Liver (tissue), 9 donors: ENCODE measurements around the gene BIRC7. TPM values are rescaled to one million over a fixed set of nuclear protein-coding genes. Genes with fewer than 3 reads are reported as not detected.

ENCODE experiments used
- DNase-seq: peaks from one replicate; pipeline ENCODE4 v3.0.0-alpha.2; 2017; ENCODE audit warnings: low spot score
- H3K27ac ChIP-seq, 2 donors: one replicate each; pipeline ENCODE4 v1.7.0; 2013; ENCODE audit warnings: inconsistent platforms in 2 of 2, low read length in 2 of 2, control low read depth in 1 of 2, low read depth in 1 of 2, mild to moderate bottlenecking in 1 of 2
- H3K27me3 ChIP-seq, 4 donors: one replicate each; pipeline versions ENCODE4 v1.6.1 to v1.7.0; 2013; ENCODE audit warnings: low read length in 3 of 4, inconsistent platforms in 1 of 4, mild to moderate bottlenecking in 1 of 4, moderate library complexity in 1 of 4; ENCODE audit not compliant: control insufficient read depth in 4 of 4, insufficient read depth in 4 of 4
- H3K36me3 ChIP-seq, 4 donors: one replicate each; pipeline versions ENCODE4 v1.6.1 to v1.7.0; 2013; ENCODE audit warnings: low read length in 3 of 4, mild to moderate bottlenecking in 3 of 4, low read depth in 1 of 4, moderate library complexity in 1 of 4; ENCODE audit not compliant: control insufficient read depth in 4 of 4, insufficient read depth in 3 of 4
- H3K4me1 ChIP-seq, 4 donors: one replicate each; pipeline versions ENCODE4 v1.6.1 to v1.7.0; 2013; ENCODE audit warnings: low read length in 3 of 4, mild to moderate bottlenecking in 3 of 4, moderate library complexity in 1 of 4; ENCODE audit not compliant: control insufficient read depth in 4 of 4, insufficient read depth in 4 of 4
- H3K4me3 ChIP-seq, 3 donors: one replicate each; pipeline versions ENCODE4 v1.6.1 to v1.7.0; 2013; ENCODE audit warnings: low read length in 3 of 3, control low read depth in 1 of 3, low read depth in 1 of 3, mild to moderate bottlenecking in 1 of 3
- H3K9ac ChIP-seq, 2 donors: one replicate each; pipeline ENCODE4 v1.7.0; 2013; ENCODE audit warnings: low read length in 2 of 2, mild to moderate bottlenecking in 2 of 2, moderate library complexity in 2 of 2, control low read depth in 1 of 2, low read depth in 1 of 2
- H3K9me3 ChIP-seq, 4 donors: one replicate each; pipeline versions ENCODE4 v1.6.1 to v1.7.0; 2013; ENCODE audit warnings: low read length in 3 of 4; ENCODE audit not compliant: control insufficient read depth in 4 of 4
- CTCF ChIP-seq: fragments of 150-350 bp; IDR thresholded peaks from 2 replicates; pipeline ENCODE4 v1.5.1; 2017; ENCODE audit warnings: improper control_type of control experiment, low read depth, low read length; ENCODE audit not compliant: missing input control
- EGR1 ChIP-seq, 2 donors: IDR thresholded peaks; 2 replicates each; pipeline ENCODE4 v1.6.1; 2016 to 2018; ENCODE audit warnings: antibody characterized with exemption in 2 of 2, low read depth in 2 of 2
- FOXA1 ChIP-seq: IDR thresholded peaks from 2 replicates; pipeline ENCODE4 v1.6.1; 2016; ENCODE audit warnings: antibody characterized with exemption
- HNF4A ChIP-seq, 2 donors: conservative IDR thresholded peaks; 2 replicates each; pipeline ENCODE4 v1.6.1; 2016; ENCODE audit warnings: antibody characterized with exemption in 2 of 2, mild to moderate bottlenecking in 2 of 2
- HNF4G ChIP-seq: IDR thresholded peaks from 2 replicates; pipeline ENCODE4 v1.6.1; 2016; ENCODE audit warnings: antibody characterized with exemption
- JUND ChIP-seq, 2 donors: IDR thresholded peaks; 2 replicates each; pipeline ENCODE4 v1.6.1; 2016; ENCODE audit warnings: antibody characterized with exemption in 2 of 2
- MAX ChIP-seq: IDR thresholded peaks from 2 replicates; pipeline ENCODE4 v1.6.1; 2016; ENCODE audit warnings: antibody characterized with exemption
- NR2F2 ChIP-seq: IDR thresholded peaks from 2 replicates; pipeline ENCODE4 v1.6.1; 2016; ENCODE audit warnings: antibody characterized with exemption
- RAD21 ChIP-seq, 2 donors: IDR thresholded peaks; 2 replicates each; pipeline ENCODE4 v1.6.1; 2016; ENCODE audit warnings: antibody characterized with exemption in 2 of 2, mild to moderate bottlenecking in 2 of 2
- REST ChIP-seq: IDR thresholded peaks from 2 replicates; pipeline ENCODE4 v1.6.1; 2016; ENCODE audit warnings: antibody characterized with exemption, mild to moderate bottlenecking
- RXRA ChIP-seq, 2 donors: IDR thresholded peaks; 2 replicates each; pipeline ENCODE4 v1.6.1; 2017 to 2018; ENCODE audit warnings: antibody characterized with exemption in 2 of 2, mild to moderate bottlenecking in 1 of 2
- SP1 ChIP-seq: IDR thresholded peaks from 2 replicates; pipeline ENCODE4 v1.6.1; 2018; ENCODE audit warnings: antibody characterized with exemption, mild to moderate bottlenecking
- YY1 ChIP-seq: IDR thresholded peaks from 2 replicates; pipeline ENCODE4 v1.6.1; 2016; ENCODE audit warnings: antibody characterized with exemption, mild to moderate bottlenecking
- ZBTB33 ChIP-seq: IDR thresholded peaks from 2 replicates; pipeline ENCODE4 v1.6.1; 2016; ENCODE audit warnings: antibody characterized with exemption
- WGBS: extraction: QIAGEN DNeasy Blood & Tissue Kit; methylation state at CpG from one replicate; pipeline ENCODE4 v1.1.7; 2013; 5-methylcytosine and 5-hydroxymethylcytosine counted together
- polyA plus RNA-seq, 2 donors: library from polyadenylated mRNA; stranded (reverse) in 1 of 2; unstranded in 1 of 2; fragments of 200-250 nt in 1 of 2; fragments of >200 nt in 1 of 2; fragmentation: Nextera tagmentation in 1 of 2; extraction: Ambion mirVana in 1 of 2; gene quantifications; one replicate each; pipeline versions ENCODE4 v1.2.1 to v1.2.3, GENCODE V29; 2013 to 2015
- total RNA-seq, 2 donors: library from RNA; depleted of rRNA; stranded (reverse); fragments of >200 nt; gene quantifications; one replicate each; pipeline ENCODE4 v1.2.3, GENCODE V29; 2014
- TF ChIP-seq, protein P1 (sequence below): IDR thresholded peaks from 2 replicates; pipeline ENCODE4 v1.6.1; 2016; ENCODE audit warnings: antibody characterized with exemption
- donor health status: healthy.
- donor health status: healthy.
- donor health status: healthy.
- donor health status: healthy.
- donor health status: healthy.

The BIRC7 gene
- total and polyA plus RNA-seq, 4 donors = 0.23 TPM; not detected in 3

GRCh38 chr20:63261795-63262528, 26.3 kb downstream of the BIRC7 start (continued):
- no peak for TF ChIP-seq CTCF
- TF ChIP-seq FOXA1 = no peak
- TF ChIP-seq HNF4G = no peak
- no peak for TF ChIP-seq NR2F2
- no peak for TF ChIP-seq SP1
- TF ChIP-seq EGR1 (IDR thresholded peaks at IDR 0.05; ENCODE audit: low read depth in 2 of 2) = no peak

GRCh38 chr20:63262836-63263235, 27.1 kb downstream of the BIRC7 start:
- 79% methylated on average over 9 of the region's 9 CpGs for WGBS
- H3K4me1 ChIP-seq = peaks cover 0 to 3% (median 1%) of the 10 kb centered on the region in 4 donors

DNA sequence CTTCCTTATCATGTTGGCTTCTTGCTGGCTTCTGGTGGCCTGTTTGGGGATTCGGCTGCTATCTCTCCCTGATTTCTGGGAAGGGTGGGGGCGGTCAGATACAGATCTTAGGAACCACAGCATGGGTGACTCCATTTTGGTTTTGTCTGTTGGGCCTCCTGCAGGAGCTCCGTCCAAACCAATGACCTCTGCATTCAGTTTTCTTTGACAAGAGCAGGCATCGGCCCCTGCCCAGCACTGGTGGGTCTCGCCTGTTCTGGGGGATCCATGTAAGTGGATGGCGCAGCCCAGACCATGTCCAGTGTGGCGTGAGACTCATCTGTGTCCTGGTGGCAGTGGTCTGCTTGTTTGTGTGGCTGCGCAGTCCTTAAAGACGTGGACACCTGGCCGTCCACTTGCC, 28.3 kb downstream of the BIRC7 start:
- Histone ChIP-seq H3K4me3 (no peak overlapping the region), H3K27me3 (peaks cover 0 to 2% (median under 1%) of the 10 kb centered on the region in 4 donors), H3K4me1 (peaks cover 0 to 3% (median 1%) of the 10 kb centered on the region in 4 donors), H3K27ac (no peak overlapping the region), H3K9ac (no peak overlapping the region), H3K9me3 (no peaks in the 10 kb centered on the region), H3K36me3 (no peaks in the 10 kb centered on the region)
- WGBS = 85% methylated on average over 10 of the region's 10 CpGs
- no peak for TF ChIP-seq NR2F2
- no peak for TF ChIP-seq EGR1 (IDR thresholded peaks at IDR 0.05; ENCODE audit: low read depth in 2 of 2)
- no peak for TF ChIP-seq YY1
- no peak for TF ChIP-seq FOXA1
- no peak for TF ChIP-seq CTCF
- TF ChIP-seq RAD21 (IDR thresholded peaks at IDR 0.05) = no peak
- TF ChIP-seq, protein P1, sequence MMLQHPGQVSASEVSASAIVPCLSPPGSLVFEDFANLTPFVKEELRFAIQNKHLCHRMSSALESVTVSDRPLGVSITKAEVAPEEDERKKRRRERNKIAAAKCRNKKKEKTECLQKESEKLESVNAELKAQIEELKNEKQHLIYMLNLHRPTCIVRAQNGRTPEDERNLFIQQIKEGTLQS = no peak
- TF ChIP-seq RXRA (IDR thresholded peaks at IDR 0.05) = no peak
- no peak for TF ChIP-seq REST
- no peak for TF ChIP-seq HNF4A (conservative IDR thresholded peaks at IDR 0.05)
- no peak for TF ChIP-seq JUND (IDR thresholded peaks at IDR 0.05)
- TF ChIP-seq MAX = no peak
- TF ChIP-seq ZBTB33 = no peak
- TF ChIP-seq HNF4G = no peak
- TF ChIP-seq SP1 = no peak
- DNase-seq = no peak

More at GRCh38 chr20:63262836-63263235, 27.1 kb downstream of the BIRC7 start:
- Histone ChIP-seq H3K36me3 (no peaks in the 10 kb centered on the region), H3K9me3 (no peaks in the 10 kb centered on the region), H3K27me3 (peaks cover 0 to 2% (median under 1%) of the 10 kb centered on the region in 4 donors), H3K4me3 (no peak overlapping the region), H3K27ac (no peak overlapping the region), H3K9ac (no peak overlapping the region)
- DNase-seq = no peak
- TF ChIP-seq JUND (IDR thresholded peaks at IDR 0.05) = no peak
